Measurements from ENCODE around the gene BRME1.

BRME1 gene

GRCh38 chr19:13890136-13890535 is 15.8 kb downstream of the BRME1 start:
- no peak overlapping the region for H3K4me3 ChIP-seq (ENCODE audit: low read depth, low read length)

- no peak overlapping the region for H3K4me3 ChIP-seq (ENCODE audit: low read depth, low read length)
Observed at GRCh38 chr19:13888281-13888680, 17.6 kb downstream of the BRME1 start.

- no peak overlapping the region for H3K4me3 ChIP-seq (ENCODE audit: low read depth, low read length)
Observed at GRCh38 chr19:13887517-13887916, 18.4 kb downstream of the BRME1 start.

- no peak overlapping the region for H3K4me3 ChIP-seq (ENCODE audit: low read depth, low read length)
Observed at GRCh38 chr19:13887018-13887436, 18.9 kb downstream of the BRME1 start.

GRCh38 chr19:13885826-13886365 is 20.0 kb downstream of the BRME1 start:
- H3K4me3 ChIP-seq (ENCODE audit: low read depth, low read length): no peak overlapping the region

GRCh38 chr19:13884726-13885591 is 21.0 kb downstream of the BRME1 start:
- H3K4me3 ChIP-seq (ENCODE audit: low read depth, low read length): no peak overlapping the region

GRCh38 chr19:13883516-13884064 is 22.3 kb downstream of the BRME1 start:
- no peak overlapping the region for H3K4me3 ChIP-seq (ENCODE audit: low read depth, low read length)

GRCh38 chr19:13882836-13883235 is 23.1 kb downstream of the BRME1 start:
- H3K4me3 ChIP-seq (ENCODE audit: low read depth, low read length): no peak overlapping the region

- no peak overlapping the region for H3K4me3 ChIP-seq (ENCODE audit: low read depth, low read length)
Observed at GRCh38 chr19:13882419-13882795, 23.5 kb downstream of the BRME1 start.

- H3K4me3 ChIP-seq (ENCODE audit: low read depth, low read length): no peak overlapping the region
Observed at GRCh38 chr19:13881692-13882418, 24.1 kb downstream of the BRME1 start.

- no peak overlapping the region for H3K4me3 ChIP-seq (ENCODE audit: low read depth, low read length)
Observed at GRCh38 chr19:13881251-13881691, 24.6 kb downstream of the BRME1 start.

- H3K4me3 ChIP-seq (ENCODE audit: low read depth, low read length): no peak overlapping the region
Observed at GRCh38 chr19:13880059-13881043, 25.6 kb downstream of the BRME1 start.

- no peak overlapping the region for H3K4me3 ChIP-seq (ENCODE audit: low read depth, low read length)
Observed at GRCh38 chr19:13877303-13877702, 28.6 kb downstream of the BRME1 start.

GRCh38 chr19:13876834-13877233 is 29.1 kb downstream of the BRME1 start, which contains the start of gene NANOS3:
Gene NANOS3 (plus strand): TSS chr19:13877134. CDS start chr19:13877249, 115 bp downstream.
- no peak within 1 kb of the TSS for H3K4me3 ChIP-seq (ENCODE audit: low read depth, low read length)

- H3K4me3 ChIP-seq (ENCODE audit: low read depth, low read length): no peak overlapping the region
Observed at GRCh38 chr19:13875824-13876223, 30.1 kb downstream of the BRME1 start.

GRCh38 chr19:13873834-13874515 is 31.9 kb downstream of the BRME1 start:
- no peak overlapping the region for H3K4me3 ChIP-seq (ENCODE audit: low read depth, low read length)

- no peak overlapping the region for H3K4me3 ChIP-seq (ENCODE audit: low read depth, low read length)
Observed at GRCh38 chr19:13872695-13873389, 33.1 kb downstream of the BRME1 start.

- no peak overlapping the region for H3K4me3 ChIP-seq (ENCODE audit: low read depth, low read length)
Observed at GRCh38 chr19:13872339-13872694, 33.6 kb downstream of the BRME1 start.

- H3K4me3 ChIP-seq (ENCODE audit: low read depth, low read length): no peak overlapping the region
Observed at GRCh38 chr19:13870873-13871272, 35.0 kb downstream of the BRME1 start.
